Cardiac fibroblast (primary cell): ENCODE results near the gene ST6GALNAC3.
"Not testable (repeated sequence)": the region's sequence is repeated elsewhere in the genome, so short reads cannot be mapped to it uniquely, and the experiment has no call there.

Source experiments
- DNase-seq, 2 donors: peaks; one replicate each; pipeline versions ENCODE4 v3.0.0 to v3.0.0-alpha.2; 2010; ENCODE audit warnings: low read depth in 2 of 2
- H3K4me3 ChIP-seq, 2 donors: replicated peaks in 1 of 2; 1 replicate in 1 of 2; 2 replicates in 1 of 2; pipeline ENCODE4 v1.5.1; 2011; ENCODE audit warnings: low read depth in 2 of 2, low read length in 2 of 2, mild to moderate bottlenecking in 2 of 2, moderate library complexity in 1 of 2
- TF ChIP-seq, protein P1 (sequence below): IDR thresholded peaks from one replicate; pipeline ENCODE4 v1.5.1; 2011; ENCODE audit warnings: low read depth, mild to moderate bottlenecking, low read length, inconsistent platforms

The ST6GALNAC3 gene

DNA sequence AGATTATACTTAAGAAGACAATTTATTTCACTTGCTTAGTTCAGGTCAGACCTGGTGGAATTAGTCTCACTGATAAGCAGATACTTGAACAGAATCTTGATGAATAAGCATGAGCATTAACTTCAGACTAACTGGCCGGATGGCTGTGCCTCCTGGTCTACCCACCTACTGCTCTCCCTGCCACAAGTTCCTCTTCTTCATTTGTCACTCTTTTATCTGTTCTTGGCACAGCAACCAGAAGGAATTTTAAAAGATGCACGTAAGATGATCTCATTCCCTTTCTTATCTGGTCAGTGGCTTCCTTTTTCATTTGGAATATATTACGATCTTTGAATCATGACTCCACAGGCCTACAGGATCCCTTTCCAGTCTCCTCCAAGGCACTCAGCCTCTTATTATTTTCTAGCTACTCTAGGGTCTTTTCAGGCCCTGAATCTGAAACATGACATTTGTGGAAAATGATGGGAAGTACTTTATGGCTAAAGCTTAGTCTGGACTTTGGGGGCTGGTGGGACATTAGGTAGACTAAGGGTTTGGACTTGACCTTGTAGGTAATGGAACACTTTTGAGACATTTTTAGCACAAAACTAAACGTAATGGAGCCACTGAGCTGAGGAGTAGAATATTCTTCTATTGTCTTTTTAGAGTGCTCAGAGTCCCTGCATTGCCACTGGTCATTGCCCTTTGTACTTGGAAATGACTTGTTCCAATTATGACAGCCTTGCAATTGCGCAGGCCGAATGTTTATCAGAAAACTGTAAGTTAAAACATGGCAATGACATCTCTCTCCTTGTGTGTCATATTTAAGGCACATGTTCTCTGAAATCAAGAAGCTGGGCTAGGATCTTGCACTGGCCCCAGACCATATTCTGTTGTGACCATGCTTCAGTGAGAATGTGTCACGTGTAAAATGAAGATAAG is 16.0 kb downstream of the ST6GALNAC3 start:
- TF ChIP-seq, protein P1, sequence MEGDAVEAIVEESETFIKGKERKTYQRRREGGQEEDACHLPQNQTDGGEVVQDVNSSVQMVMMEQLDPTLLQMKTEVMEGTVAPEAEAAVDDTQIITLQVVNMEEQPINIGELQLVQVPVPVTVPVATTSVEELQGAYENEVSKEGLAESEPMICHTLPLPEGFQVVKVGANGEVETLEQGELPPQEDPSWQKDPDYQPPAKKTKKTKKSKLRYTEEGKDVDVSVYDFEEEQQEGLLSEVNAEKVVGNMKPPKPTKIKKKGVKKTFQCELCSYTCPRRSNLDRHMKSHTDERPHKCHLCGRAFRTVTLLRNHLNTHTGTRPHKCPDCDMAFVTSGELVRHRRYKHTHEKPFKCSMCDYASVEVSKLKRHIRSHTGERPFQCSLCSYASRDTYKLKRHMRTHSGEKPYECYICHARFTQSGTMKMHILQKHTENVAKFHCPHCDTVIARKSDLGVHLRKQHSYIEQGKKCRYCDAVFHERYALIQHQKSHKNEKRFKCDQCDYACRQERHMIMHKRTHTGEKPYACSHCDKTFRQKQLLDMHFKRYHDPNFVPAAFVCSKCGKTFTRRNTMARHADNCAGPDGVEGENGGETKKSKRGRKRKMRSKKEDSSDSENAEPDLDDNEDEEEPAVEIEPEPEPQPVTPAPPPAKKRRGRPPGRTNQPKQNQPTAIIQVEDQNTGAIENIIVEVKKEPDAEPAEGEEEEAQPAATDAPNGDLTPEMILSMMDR, result no peak
- no peak for DNase-seq
- H3K4me3 ChIP-seq, result no peak overlapping the region

DNA sequence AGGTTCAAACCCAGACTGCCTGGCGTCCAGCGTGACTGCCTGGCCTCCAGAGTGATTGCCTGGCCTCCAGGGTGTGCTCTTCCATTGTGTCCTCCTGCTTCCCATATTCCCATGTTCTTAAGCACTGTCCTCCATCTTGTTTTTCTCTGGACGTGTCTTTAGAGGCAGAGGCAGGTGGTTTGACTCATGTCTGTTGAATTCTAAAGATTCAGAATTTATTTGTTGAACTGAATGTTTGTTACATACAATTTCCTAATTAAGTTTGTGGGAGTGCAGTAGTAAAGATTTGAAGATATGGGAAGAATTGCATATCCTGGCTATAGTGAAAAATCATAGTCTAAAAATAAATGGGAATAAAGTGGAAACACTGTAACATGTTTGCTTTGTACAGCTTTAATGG is 18.3 kb downstream of the ST6GALNAC3 start:
- DNase-seq, result no peak
- TF ChIP-seq, protein P1, result no peak
- no peak overlapping the region for H3K4me3 ChIP-seq

DNA sequence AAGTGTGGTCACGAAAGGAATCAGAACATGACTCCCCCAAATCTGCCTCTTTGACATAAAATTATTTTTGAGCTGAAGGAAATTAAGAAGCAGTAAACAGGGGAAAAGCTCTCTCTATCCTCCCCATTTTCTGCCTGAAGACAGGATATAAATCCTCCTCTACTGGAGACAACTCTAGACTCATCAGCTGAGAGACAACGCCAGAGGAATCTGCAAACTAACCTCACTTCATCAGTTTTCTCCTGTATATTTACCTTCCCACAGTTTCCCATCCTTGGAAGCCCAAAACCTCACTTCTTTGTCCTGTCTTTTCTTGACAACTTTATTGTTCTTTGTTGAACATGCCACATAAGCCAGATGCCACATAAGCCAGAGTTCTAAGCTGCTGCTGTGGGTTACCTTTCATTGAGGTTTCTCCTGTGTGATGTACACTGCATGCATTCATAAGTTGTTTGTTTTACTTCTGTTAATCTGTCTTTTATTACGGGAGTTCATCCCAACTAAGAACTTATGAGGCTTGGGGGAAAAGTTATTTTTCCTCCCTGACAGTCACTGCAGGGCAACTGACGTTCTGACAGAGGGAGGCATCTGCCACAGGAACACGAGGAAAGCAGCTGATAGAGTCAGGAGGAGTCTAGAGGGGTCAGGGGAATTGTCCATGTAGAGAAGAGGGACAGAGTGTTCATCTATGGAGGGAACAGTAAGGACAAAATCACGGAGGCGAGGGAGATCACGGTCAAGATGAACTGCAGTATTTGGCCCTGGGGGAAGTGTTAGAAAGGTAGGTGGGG is 19.2 kb downstream of the ST6GALNAC3 start:
- TF ChIP-seq, protein P1, result no peak
- no peak for DNase-seq
- no peak overlapping the region for H3K4me3 ChIP-seq

DNA sequence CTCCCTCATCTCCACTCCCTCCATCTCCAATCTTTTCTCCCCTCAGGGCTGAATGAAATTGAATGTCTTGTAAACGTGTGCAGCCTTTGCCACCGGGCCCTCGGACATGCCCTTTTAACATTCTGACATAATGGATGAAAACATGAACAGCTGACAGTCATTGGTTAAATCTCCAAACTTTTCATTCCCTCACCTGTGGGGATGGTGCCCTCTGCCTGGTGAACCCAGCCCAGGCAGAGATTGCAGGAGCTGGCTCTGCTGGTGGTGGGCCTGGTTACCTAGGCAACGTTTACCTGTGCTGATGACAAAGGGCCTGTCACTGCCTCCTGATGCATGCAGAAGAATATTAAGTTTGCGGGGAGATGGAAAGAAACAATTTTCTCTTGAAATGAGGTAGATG is 21.3 kb downstream of the ST6GALNAC3 start:
- TF ChIP-seq, protein P1, result no peak
- DNase-seq, result no peak
- H3K4me3 ChIP-seq, result no peak overlapping the region

DNA sequence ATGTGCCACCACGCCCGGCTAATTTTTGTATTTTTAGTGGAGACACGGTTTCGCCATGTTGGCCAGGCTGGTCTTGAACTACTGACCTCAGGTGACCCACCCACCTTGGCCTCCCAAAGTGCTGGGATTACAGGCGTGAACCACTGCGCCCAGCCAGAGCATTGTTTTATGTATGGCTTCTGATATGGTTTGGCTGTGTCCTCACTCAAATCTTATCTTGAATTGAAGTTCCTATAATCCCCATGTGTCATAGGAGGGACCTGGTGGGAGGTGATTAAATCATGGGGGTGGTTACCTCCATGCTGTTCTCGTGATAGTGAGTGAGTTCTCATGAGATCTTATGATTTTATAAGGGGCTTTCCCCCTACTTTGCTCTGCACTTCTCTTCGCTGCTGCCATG is 22.5 kb downstream of the ST6GALNAC3 start:
- not testable (repeated sequence) for DNase-seq, H3K4me3 ChIP-seq

DNA sequence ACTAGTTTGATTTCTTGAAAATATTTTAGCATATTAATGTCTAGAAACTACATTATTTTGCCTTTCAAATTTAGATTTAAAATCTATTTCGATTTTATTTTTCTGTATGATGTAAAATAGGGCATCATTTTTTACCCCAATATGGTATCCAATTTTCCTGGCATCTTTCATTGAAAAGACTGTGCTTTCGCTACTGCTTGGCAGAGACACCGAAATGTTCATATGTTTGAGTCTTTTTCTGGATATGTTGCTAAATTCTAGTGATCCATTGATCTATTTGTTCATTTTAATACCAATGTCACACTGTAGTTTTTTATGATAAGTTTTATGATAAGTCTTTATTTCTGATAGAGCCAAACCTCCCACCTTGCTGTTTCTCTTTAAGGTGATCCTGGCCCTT is 24.3 kb downstream of the ST6GALNAC3 start:
- no peak overlapping the region for H3K4me3 ChIP-seq

More for the DNA sequence above, 24.3 kb downstream of the ST6GALNAC3 start:
- TF ChIP-seq, protein P1, result no peak
- no peak for DNase-seq
